ENCODE measurements around the gene PDXDC1.
"Not testable (repeated sequence)": the region's sequence is repeated elsewhere in the genome, so short reads cannot be mapped to it uniquely, and the experiment has no call there.

The PDXDC1 gene

DNA sequence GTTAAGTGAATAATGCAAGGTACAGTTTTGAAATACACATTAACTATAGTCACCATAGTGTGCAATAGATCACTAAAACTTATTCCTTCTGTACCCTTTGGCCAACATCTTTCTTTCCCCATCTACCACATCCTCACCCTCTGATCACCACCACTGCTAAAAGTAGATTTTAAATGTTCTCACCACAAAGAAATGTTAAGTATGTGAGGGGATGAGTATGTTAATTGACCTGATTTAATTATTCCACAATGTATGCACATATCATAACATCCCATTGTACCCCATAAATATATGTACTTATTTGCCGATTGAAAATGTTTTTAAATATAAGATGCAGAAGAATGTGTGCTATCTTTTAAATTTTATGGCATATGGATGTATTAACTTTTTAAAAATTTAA, 188.2 kb downstream of the PDXDC1 start:
- not testable (repeated sequence) for DNase-seq (ENCODE audit: low read depth)

DNA sequence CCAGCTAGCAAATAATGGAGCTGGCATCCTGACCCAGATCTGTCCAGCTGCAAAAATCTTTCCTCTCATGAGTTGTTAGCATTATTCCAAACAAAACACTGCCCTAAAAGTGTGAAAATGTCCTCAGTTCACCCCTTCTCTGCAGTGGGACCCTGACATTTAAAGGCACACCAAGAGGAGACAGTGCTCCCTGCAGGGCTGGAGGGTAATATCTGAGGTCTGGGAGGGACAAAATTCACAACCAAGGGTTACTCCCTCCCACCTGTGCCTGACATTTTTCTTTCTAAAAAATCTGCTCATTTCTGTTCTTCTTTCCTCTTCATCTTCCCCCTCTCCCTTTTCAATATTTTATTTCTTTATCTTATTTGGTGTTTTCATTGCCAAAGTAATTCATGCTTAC, 191.4 kb downstream of the PDXDC1 start:
- not testable (repeated sequence) for DNase-seq (ENCODE audit: low read depth)

GRCh38 chr16:15168303-15168702, 193.5 kb downstream of the PDXDC1 start:
- not testable (repeated sequence) for DNase-seq (ENCODE audit: low read depth)

GRCh38 chr16:15168953-15169652, 194.3 kb downstream of the PDXDC1 start:
- not testable (repeated sequence) for DNase-seq (ENCODE audit: low read depth)

GRCh38 chr16:15179909-15180308, 205.1 kb downstream of the PDXDC1 start:
- not testable (repeated sequence) for DNase-seq (ENCODE audit: low read depth)

GRCh38 chr16:15180946-15181345, 206.1 kb downstream of the PDXDC1 start:
- not testable (repeated sequence) for DNase-seq (ENCODE audit: low read depth)

DNA sequence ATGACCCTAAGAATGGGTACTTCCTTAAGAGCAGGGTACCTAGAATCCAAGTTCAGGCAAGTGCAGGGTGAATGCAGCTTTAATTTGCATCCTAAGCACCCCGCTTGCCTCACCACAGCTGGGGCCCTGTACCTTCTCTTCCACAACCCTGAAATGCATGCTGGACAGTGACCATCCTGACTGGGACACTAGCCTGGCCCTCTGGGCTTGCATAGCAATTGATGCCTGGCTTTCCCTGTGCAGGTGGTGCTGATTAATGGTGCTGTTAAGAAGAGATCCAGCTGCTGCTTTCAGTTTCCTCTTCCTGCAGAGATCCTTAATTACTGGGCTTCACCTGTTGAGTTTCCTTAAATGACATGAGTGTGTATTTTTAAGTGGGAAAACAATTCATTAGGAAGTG, 209.2 kb downstream of the PDXDC1 start:
- not testable (repeated sequence) for DNase-seq (ENCODE audit: low read depth)
